Activated CD8-positive, alpha-beta memory T cell treated with anti-CD3 and anti-CD28 coated beads for 1 hour (primary cell): ENCODE measurements around the gene CACNB1.
"Not testable (repeated sequence)": the region's sequence is repeated elsewhere in the genome, so short reads cannot be mapped to it uniquely, and the experiment has no call there.

ENCODE experiments used
- DNase-seq, 2 donors: peaks; one replicate each; pipeline ENCODE4 v3.0.0-alpha.2; 2020; ENCODE audit warnings: low read depth in 1 of 2; ENCODE audit errors: extremely low read depth in 1 of 2

The CACNB1 gene

DNA sequence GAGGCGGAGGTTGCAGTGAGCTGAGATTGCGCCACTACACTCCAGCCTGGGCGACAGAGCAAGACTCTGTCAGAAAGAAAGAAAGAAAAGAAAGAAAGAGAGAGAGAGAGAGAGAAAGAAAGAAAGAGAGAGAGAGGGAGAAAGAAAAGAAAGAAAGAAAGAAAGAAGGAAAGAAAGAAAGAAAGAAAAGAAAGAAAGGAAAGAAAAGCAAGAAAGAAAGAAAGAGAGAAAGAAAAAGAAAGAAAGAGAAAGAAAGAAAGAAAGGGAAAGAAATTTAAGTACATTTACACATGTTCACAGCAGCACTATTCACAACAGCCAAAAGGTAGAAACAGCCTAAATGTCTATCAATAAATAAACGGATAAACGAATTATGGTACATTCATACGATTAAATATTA is 67.9 kb downstream of the CACNB1 start:
- DNase-seq = not testable (repeated sequence)

DNA sequence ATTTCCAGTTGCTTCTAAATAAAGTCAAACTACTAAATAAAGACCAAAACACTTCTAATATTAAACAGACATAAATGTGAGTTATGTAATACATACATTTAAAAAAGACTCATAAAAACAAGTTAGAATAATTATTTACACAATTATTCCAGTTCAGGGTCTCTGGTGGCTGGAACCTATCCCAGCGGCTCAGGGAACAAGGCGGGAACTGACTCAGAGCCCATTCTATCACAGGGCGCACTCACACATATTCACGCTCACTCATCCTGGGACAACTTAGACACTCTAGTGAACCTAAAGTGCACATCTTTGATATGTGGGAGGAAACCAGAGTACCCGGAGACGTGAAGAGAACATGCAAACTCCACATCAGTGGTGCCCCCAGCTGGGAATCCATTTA is 71.0 kb downstream of the CACNB1 start:
- DNase-seq = no peak

DNA sequence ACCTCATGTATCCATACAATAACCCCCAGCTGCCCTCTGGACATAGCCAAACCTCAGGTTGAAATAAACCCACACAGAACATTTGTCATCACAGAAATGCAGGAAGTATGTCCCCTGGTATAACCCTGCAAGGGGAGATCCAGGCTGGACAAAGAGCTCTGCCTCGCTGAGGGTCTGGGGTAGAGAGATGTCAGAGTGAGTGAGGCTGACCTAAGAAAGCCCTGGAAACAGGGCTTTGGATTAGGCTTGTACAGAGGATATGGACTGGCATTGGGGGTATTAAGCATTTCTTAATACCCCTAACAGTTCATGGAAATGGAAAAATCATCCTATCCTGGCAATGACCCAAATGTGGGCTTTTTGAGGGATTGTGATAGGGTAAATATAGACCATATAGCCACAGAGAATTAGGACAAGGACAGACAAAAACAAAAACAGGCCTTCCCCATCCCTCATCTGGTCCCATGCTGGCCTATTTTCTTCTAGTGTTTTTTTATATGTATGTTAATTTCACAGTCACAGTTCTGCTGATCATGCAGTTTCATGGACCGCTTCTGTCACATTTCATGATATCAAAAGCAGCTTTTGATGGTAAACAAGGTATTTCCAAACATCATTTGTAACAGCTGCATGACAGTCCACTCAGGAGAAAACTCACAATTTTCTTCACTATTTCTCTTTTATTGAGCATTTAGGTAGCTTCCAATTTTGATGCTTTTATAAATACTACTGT is 72.2 kb downstream of the CACNB1 start:
- no peak for DNase-seq

DNA sequence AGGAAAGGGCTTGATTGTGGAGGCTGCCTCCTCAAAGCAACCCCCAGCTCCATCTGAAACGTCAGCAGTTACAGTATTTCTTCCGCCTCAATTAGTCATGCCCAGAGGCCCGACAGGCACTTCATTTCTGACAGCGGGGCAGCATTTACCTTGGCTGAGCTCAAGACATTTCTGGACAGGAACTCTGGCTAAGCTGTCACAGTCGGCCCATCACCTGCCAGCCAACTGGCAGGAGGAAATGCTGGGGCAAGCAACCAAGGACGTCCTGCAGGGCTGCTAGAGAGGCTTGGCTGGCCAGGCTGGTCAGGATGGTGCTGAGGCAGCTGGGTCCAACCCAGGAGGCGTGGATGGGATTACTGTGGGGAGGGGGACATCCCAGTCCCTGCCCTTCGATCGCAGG is 73.8 kb downstream of the CACNB1 start:
- no peak for DNase-seq
